Pancreas (tissue), 10 donors: ENCODE results near the gene SPAG17. TPM values are rescaled to one million over a fixed set of nuclear protein-coding genes. Genes with fewer than 3 reads are reported as not detected.

Experiments
- ATAC-seq, 4 donors: fragments of 200-7000 bp; cut with Tn5 transposase; one replicate each; pipeline versions ENCODE4 v1.8.0 to v1.9.1; 2020; ENCODE audit warnings: mild to moderate bottlenecking in 4 of 4, moderate library complexity in 4 of 4
- DNase-seq, 6 donors: peaks; one replicate each; pipeline ENCODE4 v3.0.0-alpha.2; 2020
- FAIRE-seq: peaks from 2 replicates; lab custom pipeline; 2012; peaks lifted over from hg19 to GRCh38; lab: Jason Lieb, UNC
- H3K27ac ChIP-seq, 4 donors: fragments of 200-600 bp; sonication (generic); 1 replicate in 3 of 4; 2 replicates in 1 of 4; pipeline versions ENCODE4 v1.5.0 to v1.8.0; 2020
- H3K27me3 ChIP-seq, 4 donors: fragments of 200-600 bp; one replicate each; pipeline ENCODE4 v1.8.0; 2021
- H3K36me3 ChIP-seq, 3 donors: fragments of 200-600 bp; sonication (generic) in 1 of 3; one replicate each; pipeline versions ENCODE4 v1.5.0 to v1.8.0; 2020 to 2021
- H3K4me1 ChIP-seq, 3 donors: fragments of 200-600 bp; one replicate each; pipeline ENCODE4 v1.8.0; 2021
- H3K4me3 ChIP-seq, 4 donors: fragments of 200-600 bp; sonication (generic) in 2 of 4; one replicate each; pipeline versions ENCODE4 v1.5.0 to v1.8.0; 2020 to 2021
- H3K9me3 ChIP-seq, 4 donors: fragments of 200-600 bp; one replicate each; pipeline ENCODE4 v1.8.0; 2021
- CTCF ChIP-seq, 4 donors: fragments of 200-600 bp; sonication (generic) in 3 of 4; IDR thresholded peaks; one replicate each; pipeline versions ENCODE4 v1.5.0 to v1.8.0; 2021; ENCODE audit warnings: antibody characterized with exemption in 4 of 4
- WGBS, 2 donors: extraction: QIAGEN DNeasy Blood & Tissue Kit; methylation state at CpG; one replicate each; pipeline ENCODE4 v1.1.7; 2013; 5-methylcytosine and 5-hydroxymethylcytosine counted together
- intact Hi-C, 3 donors: fragments of 100-400 bp; cut with DNase I; formaldehyde crosslinking; loops; one replicate each; pipeline versions ENCODE4 v1.11.1 to v1.14.2; 2022
- polyA plus RNA-seq, 2 donors: library from polyadenylated mRNA; stranded (reverse); fragments of 200-250 nt; gene quantifications; one replicate each; pipeline ENCODE4 v1.2.3, GENCODE V29; 2013
- total RNA-seq, 6 donors: library from RNA; stranded (reverse); fragmentation: NEBNext Ultra II Directional in 4 of 6; extraction: Animal tissue kit (Norgen Biotek cat#: 25700) in 4 of 6; gene quantifications; one replicate each; pipeline versions ENCODE4 v1.2.1 to v1.2.4, GENCODE V29; 2021 to 2023
- donor health status: healthy with polysubstance abuse.
- donor health status: DM: no; HTN: no; CAD: no; lungs with moderate emphysema.
- donor health status: DM: no; HTN: no; CAD: no.
- donor health status: control.
- donor health status: control.
- donor health status: Bipolar disorder and iron deficiency.
- donor health status: DM: yes; HTN: yes; CAD: no.
- donor health status: DM: no; HTN: no; CAD: no.
- donor health status: DM: no; HTN: no; CAD: no.
- donor health status: DM: yes; HTN: yes; CAD: no.

The SPAG17 gene
- total and polyA plus RNA-seq, 8 donors = 0.61 to 3.5 (median 1.2) TPM

GRCh38 chr1:118018060-118018459, 167.0 kb downstream of the SPAG17 start:
- H3K36me3 ChIP-seq = no peaks in the 10 kb centered on the region
- DNase-seq (no peak), ATAC-seq (peak in 3 of 4 donors; percentile 46 to 92 (median 50)), FAIRE-seq (no peak)
- no peak overlapping the region for H3K4me3 ChIP-seq
- no peak overlapping the region for H3K27ac ChIP-seq
- intact Hi-C loops = no loop called here
- no peaks in the 10 kb centered on the region for H3K9me3 ChIP-seq
- 12 to 16% methylated on average over 1 of the region's 1 CpG for WGBS, 2 donors
- H3K27me3 ChIP-seq = no peaks in the 10 kb centered on the region
- no peaks in the 10 kb centered on the region for H3K4me1 ChIP-seq
- no peak for TF ChIP-seq CTCF (IDR thresholded peaks at IDR 0.05)

GRCh38 chr1:118013938-118014337, 171.1 kb downstream of the SPAG17 start:
- FAIRE-seq (no peak), DNase-seq (no peak), ATAC-seq (no peak)
- intact Hi-C loops = no loop called here
- Histone ChIP-seq H3K27ac (no peak overlapping the region), H3K4me1 (no peaks in the 10 kb centered on the region), H3K36me3 (no peaks in the 10 kb centered on the region), H3K4me3 (no peak overlapping the region), H3K27me3 (no peaks in the 10 kb centered on the region), H3K9me3 (no peaks in the 10 kb centered on the region)
- no peak for TF ChIP-seq CTCF (IDR thresholded peaks at IDR 0.05)

- no peak for DNase-seq
- ATAC-seq = no peak
- no peaks in the 10 kb centered on the region for H3K36me3 ChIP-seq
- H3K27ac ChIP-seq = no peak overlapping the region
- FAIRE-seq = no peak
- H3K4me1 ChIP-seq = no peaks in the 10 kb centered on the region
- 69 to 85% methylated on average over 6 of the region's 6 CpGs for WGBS, 2 donors
- H3K27me3 ChIP-seq = no peaks in the 10 kb centered on the region
- no peak overlapping the region for H3K4me3 ChIP-seq
- TF ChIP-seq CTCF (IDR thresholded peaks at IDR 0.05) = no peak
- intact Hi-C loops = no loop called here
- H3K9me3 ChIP-seq = no peaks in the 10 kb centered on the region
Observed at GRCh38 chr1:118013336-118013735, 171.7 kb downstream of the SPAG17 start.

- no peaks in the 10 kb centered on the region for H3K36me3 ChIP-seq
- intact Hi-C loops = no loop called here
- DNase-seq (no peak), ATAC-seq (no peak), FAIRE-seq (no peak)
- H3K9me3 ChIP-seq = no peaks in the 10 kb centered on the region
- TF ChIP-seq CTCF (IDR thresholded peaks at IDR 0.05) = no peak
- H3K4me1 ChIP-seq = no peaks in the 10 kb centered on the region
- 92 to 96% methylated on average over 6 of the region's 6 CpGs for WGBS, 2 donors
- H3K27me3 ChIP-seq = no peaks in the 10 kb centered on the region
- H3K27ac ChIP-seq = no peak overlapping the region
- no peak overlapping the region for H3K4me3 ChIP-seq
Observed at GRCh38 chr1:118012515-118013124, 172.4 kb downstream of the SPAG17 start.

- H3K27me3 ChIP-seq = no peaks in the 10 kb centered on the region
- no peak for FAIRE-seq
- 80 to 81% methylated on average over 7 of the region's 7 CpGs for WGBS, 2 donors
- intact Hi-C loops = no loop called here
- no peak for ATAC-seq
- TF ChIP-seq CTCF (IDR thresholded peaks at IDR 0.05) = no peak
- no peaks in the 10 kb centered on the region for H3K4me1 ChIP-seq
- no peaks in the 10 kb centered on the region for H3K9me3 ChIP-seq
- no peak for DNase-seq
- H3K4me3 ChIP-seq = no peak overlapping the region
- no peak overlapping the region for H3K27ac ChIP-seq
- H3K36me3 ChIP-seq = no peaks in the 10 kb centered on the region
Observed at GRCh38 chr1:118008011-118008410, 177.0 kb downstream of the SPAG17 start.
